ENCODE results near the gene FMN1.
"Not testable (repeated sequence)": the region's sequence is repeated elsewhere in the genome, so short reads cannot be mapped to it uniquely, and the experiment has no call there.

Gene FMN1

DNA sequence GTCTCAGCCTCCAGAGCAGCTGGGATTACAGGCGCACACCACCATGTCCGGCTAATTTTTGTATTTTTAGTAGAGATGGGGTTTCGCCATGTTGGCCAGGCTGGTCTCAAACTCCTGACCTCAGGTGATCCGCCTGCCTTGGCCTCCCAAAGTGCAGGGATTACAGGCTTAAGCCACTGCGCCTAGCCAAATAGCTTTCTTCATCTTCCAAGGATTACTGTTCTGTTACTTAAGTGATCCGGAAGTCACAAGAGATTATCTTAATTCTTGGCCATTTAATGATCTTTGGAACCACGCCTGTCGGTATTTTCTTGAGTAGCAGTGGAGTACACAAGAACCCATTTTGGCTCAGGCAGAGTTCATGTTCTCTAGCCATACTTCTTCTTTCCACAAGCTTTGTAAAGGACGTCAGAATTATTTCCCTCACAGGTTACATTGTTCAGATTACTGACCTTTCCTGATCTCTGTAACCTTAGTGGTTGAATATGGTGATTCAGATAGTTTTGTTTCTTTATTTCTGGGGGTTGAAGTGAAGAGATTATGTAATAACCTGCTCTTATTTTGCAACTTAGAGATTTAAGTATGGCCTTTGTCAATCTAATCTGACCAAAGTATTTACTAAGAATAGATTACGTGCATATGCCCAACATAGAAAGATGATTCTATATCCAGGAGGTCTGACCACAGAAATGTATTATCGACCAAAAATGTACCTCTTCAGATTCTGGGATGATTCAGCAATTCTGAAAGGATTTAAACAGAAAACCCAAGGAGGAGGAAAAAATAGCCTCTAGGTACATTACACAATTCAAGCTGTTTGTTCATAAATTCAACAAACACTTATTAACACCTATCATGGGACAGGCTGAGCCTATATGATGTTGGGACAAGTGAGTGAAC lies 344.5 kb downstream of the FMN1 start:
- Histone ChIP-seq H3K4me2 (ENCODE audit: low read length) (no peak overlapping the region), H4K8ac (ENCODE audit: low read depth, low read length) (no peak overlapping the region), H3K4me1 (ENCODE audit: control insufficient read depth in 1 of 2, insufficient read depth in 2 of 2, low read length in 2 of 2) (peaks cover 0 to 2% of the 10 kb centered on the region in 2 experiments), H3K79me1 (ENCODE audit: low read length) (peaks cover 4% of the 10 kb centered on the region), H3K9me3 (ENCODE audit: insufficient read depth, low read depth, low read length) (no peaks in the 10 kb centered on the region), H3K9ac (ENCODE audit: low read length) (no peak overlapping the region), H3K27me3 (ENCODE audit: insufficient read depth, low read length) (no peaks in the 10 kb centered on the region), H3K79me2 (ENCODE audit: control insufficient read depth, insufficient read depth, low read length, poor library complexity) (no peaks in the 10 kb centered on the region), H3K36me3 (ENCODE audit: control insufficient read depth in 1 of 2, insufficient read depth in 2 of 2, low read length in 2 of 2) (no peaks in the 10 kb centered on the region), H3K4me3 (ENCODE audit: low read depth, low read length) (no peak overlapping the region), H3K14ac (ENCODE audit: low read length) (no peak overlapping the region), H4K12ac (ENCODE audit: low read depth, low read length) (no peak overlapping the region), H3K23ac (ENCODE audit: low read length) (no peak overlapping the region), H2BK12ac (ENCODE audit: low read length) (no peak overlapping the region), H4K91ac (ENCODE audit: low read depth, low read length) (no peak overlapping the region), H3K27ac (ENCODE audit: low read depth, low read length) (no peak overlapping the region), H3K4ac (ENCODE audit: low read depth, low read length) (no peak overlapping the region), H2AFZ (ENCODE audit: insufficient read depth, low read length, poor library complexity) (no peak overlapping the region), H2BK5ac (ENCODE audit: low read depth, low read length, poor library complexity) (no peak overlapping the region), H2BK120ac (ENCODE audit: insufficient read depth, low read length, poor library complexity) (no peak overlapping the region), H3K18ac (ENCODE audit: low read length) (no peak overlapping the region), H2AK5ac (ENCODE audit: low read length) (no peak overlapping the region)
- peak; percentile 41 to 99 for DNase-seq
- WGBS (ENCODE audit: extremely low coverage, insufficient coverage, insufficient read length): no CpG with 5 or more reads among the region's 11 CpGs

DNA sequence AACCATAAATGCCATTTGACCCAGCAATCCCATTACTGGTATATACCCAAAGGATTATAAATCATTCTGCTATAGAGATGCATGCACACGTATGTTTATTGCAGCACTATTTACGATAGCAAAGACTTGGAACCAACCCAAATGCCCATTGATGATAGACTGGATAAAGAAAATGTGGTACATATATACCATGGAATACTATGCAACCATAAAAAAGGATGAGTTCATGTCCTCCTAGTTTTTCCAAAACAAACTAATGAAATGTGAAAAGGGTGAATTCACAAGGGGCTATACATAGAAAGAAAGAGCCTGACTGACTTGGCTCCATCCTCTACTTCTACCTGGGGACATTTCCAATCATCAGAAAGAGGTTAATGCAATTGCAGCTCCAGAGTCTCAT lies 347.8 kb downstream of the FMN1 start:
- H3K4me3 ChIP-seq (ENCODE audit: low read depth, low read length); H3K27ac ChIP-seq (ENCODE audit: low read depth, low read length); H3K79me1 ChIP-seq (ENCODE audit: low read length); H2AFZ ChIP-seq (ENCODE audit: insufficient read depth, low read length, poor library complexity); H3K14ac ChIP-seq (ENCODE audit: low read length); H2BK5ac ChIP-seq (ENCODE audit: low read depth, low read length, poor library complexity); H3K4me1 ChIP-seq (ENCODE audit: control insufficient read depth in 1 of 2, insufficient read depth in 2 of 2, low read length in 2 of 2); H3K4ac ChIP-seq (ENCODE audit: low read depth, low read length); H3K27me3 ChIP-seq (ENCODE audit: insufficient read depth, low read length); H3K36me3 ChIP-seq (ENCODE audit: control insufficient read depth in 1 of 2, insufficient read depth in 2 of 2, low read length in 2 of 2); H2BK120ac ChIP-seq (ENCODE audit: insufficient read depth, low read length, poor library complexity); H2BK12ac ChIP-seq (ENCODE audit: low read length); H2AK5ac ChIP-seq (ENCODE audit: low read length); H4K8ac ChIP-seq (ENCODE audit: low read depth, low read length); DNase-seq; H3K9me3 ChIP-seq (ENCODE audit: insufficient read depth, low read depth, low read length); H4K91ac ChIP-seq (ENCODE audit: low read depth, low read length); H3K4me2 ChIP-seq (ENCODE audit: low read length); H3K18ac ChIP-seq (ENCODE audit: low read length); H3K79me2 ChIP-seq (ENCODE audit: control insufficient read depth, insufficient read depth, low read length, poor library complexity); H3K9ac ChIP-seq (ENCODE audit: low read length); H3K23ac ChIP-seq (ENCODE audit: low read length); H4K12ac ChIP-seq (ENCODE audit: low read depth, low read length): not testable (repeated sequence)
- no CpG with 5 or more reads among the region's 2 CpGs for WGBS (ENCODE audit: extremely low coverage, insufficient coverage, insufficient read length)

DNA sequence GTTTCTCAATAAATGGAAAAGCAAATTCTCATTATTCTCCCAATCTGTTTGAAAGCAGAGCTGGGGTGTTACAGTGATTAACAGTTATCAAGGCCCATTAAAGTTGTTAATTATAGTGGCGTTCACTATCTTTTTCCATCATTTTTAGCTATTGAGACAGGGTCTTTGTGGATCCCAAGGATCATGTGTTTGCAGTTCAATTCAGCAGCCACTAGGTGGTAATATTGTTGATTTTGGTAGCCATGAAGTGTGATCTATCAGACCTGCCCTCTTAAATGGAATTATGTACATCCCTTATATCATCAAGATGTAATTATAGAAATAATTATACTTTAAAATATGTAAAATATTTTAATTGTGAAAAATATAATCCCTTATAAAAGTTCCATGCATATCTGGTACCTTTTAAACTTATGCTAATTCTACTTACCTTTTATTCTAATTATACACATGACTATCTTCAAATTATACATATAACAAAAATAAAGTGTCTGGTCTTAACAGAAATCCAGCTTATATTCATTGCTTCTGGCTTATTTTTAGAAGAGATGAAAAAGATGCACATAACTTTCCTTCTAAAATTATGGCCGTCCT lies 350.3 kb downstream of the FMN1 start:
- no peak overlapping the region for H3K4me3 ChIP-seq (ENCODE audit: low read depth, low read length)
- H3K18ac ChIP-seq (ENCODE audit: low read length): no peak overlapping the region
- DNase-seq: peak in 1 of 2 donors; percentile 58
- no peak overlapping the region for H3K4me2 ChIP-seq (ENCODE audit: low read length)
- H3K9ac ChIP-seq (ENCODE audit: low read length): no peak overlapping the region
- peaks cover 2% of the 10 kb centered on the region for H3K79me2 ChIP-seq (ENCODE audit: control insufficient read depth, insufficient read depth, low read length, poor library complexity)
- H2AFZ ChIP-seq (ENCODE audit: insufficient read depth, low read length, poor library complexity): no peak overlapping the region
- H3K79me1 ChIP-seq (ENCODE audit: low read length): no peaks in the 10 kb centered on the region
- no peaks in the 10 kb centered on the region for H3K27me3 ChIP-seq (ENCODE audit: insufficient read depth, low read length)
- no CpG with 5 or more reads among the region's 2 CpGs for WGBS (ENCODE audit: extremely low coverage, insufficient coverage, insufficient read length)
- H2BK120ac ChIP-seq (ENCODE audit: insufficient read depth, low read length, poor library complexity): no peak overlapping the region
- H4K91ac ChIP-seq (ENCODE audit: low read depth, low read length): no peak overlapping the region
- no peak overlapping the region for H3K14ac ChIP-seq (ENCODE audit: low read length)
- H3K4me1 ChIP-seq (ENCODE audit: control insufficient read depth in 1 of 2, insufficient read depth in 2 of 2, low read length in 2 of 2): no peaks in the 10 kb centered on the region
- H3K27ac ChIP-seq (ENCODE audit: low read depth, low read length): no peak overlapping the region
- H2AK5ac ChIP-seq (ENCODE audit: low read length): no peak overlapping the region
- H3K4ac ChIP-seq (ENCODE audit: low read depth, low read length): no peak overlapping the region
- H3K9me3 ChIP-seq (ENCODE audit: insufficient read depth, low read depth, low read length): no peaks in the 10 kb centered on the region
- no peak overlapping the region for H4K12ac ChIP-seq (ENCODE audit: low read depth, low read length)
- no peak overlapping the region for H4K8ac ChIP-seq (ENCODE audit: low read depth, low read length)
- H2BK12ac ChIP-seq (ENCODE audit: low read length): no peak overlapping the region
- no peak overlapping the region for H2BK5ac ChIP-seq (ENCODE audit: low read depth, low read length, poor library complexity)
- no peak overlapping the region for H3K23ac ChIP-seq (ENCODE audit: low read length)
- H3K36me3 ChIP-seq (ENCODE audit: control insufficient read depth in 1 of 2, insufficient read depth in 2 of 2, low read length in 2 of 2): no peaks in the 10 kb centered on the region

DNA sequence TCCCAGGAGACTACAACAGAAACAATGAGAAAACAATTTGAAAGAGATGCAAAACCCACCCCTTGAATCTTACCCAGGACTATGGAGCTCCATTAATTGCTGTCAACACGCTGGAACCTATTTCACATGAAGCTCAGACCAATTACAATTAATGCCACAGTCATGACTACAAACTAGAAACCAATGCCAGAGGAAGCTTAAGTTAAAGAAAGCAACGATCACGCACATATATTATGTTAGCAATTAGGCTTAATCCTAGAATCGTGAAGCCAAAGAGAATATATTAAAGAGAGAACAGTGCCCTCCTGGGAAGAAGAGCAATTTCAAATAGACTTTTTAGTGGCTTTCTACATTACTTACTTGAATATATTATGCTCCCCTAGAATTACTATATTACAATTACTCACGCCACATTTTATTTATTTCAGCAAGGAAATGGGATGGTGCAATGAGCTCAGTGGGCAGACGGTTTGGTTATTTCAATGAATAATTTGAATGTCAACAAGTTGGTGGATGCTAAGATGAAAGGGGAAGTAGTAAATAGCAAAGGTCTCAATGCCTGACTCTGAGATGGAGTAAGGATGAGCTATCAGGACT lies 351.2 kb downstream of the FMN1 start:
- DNase-seq: no peak
- no peak overlapping the region for H3K14ac ChIP-seq (ENCODE audit: low read length)
- no peak overlapping the region for H3K18ac ChIP-seq (ENCODE audit: low read length)
- no peaks in the 10 kb centered on the region for H3K36me3 ChIP-seq (ENCODE audit: control insufficient read depth in 1 of 2, insufficient read depth in 2 of 2, low read length in 2 of 2)
- no peak overlapping the region for H2BK120ac ChIP-seq (ENCODE audit: insufficient read depth, low read length, poor library complexity)
- peaks cover 1% of the 10 kb centered on the region for H3K9me3 ChIP-seq (ENCODE audit: insufficient read depth, low read depth, low read length)
- no peak overlapping the region for H2AK5ac ChIP-seq (ENCODE audit: low read length)
- H3K27me3 ChIP-seq (ENCODE audit: insufficient read depth, low read length): no peaks in the 10 kb centered on the region
- H2BK5ac ChIP-seq (ENCODE audit: low read depth, low read length, poor library complexity): no peak overlapping the region
- no peak overlapping the region for H4K8ac ChIP-seq (ENCODE audit: low read depth, low read length)
- no peak overlapping the region for H4K91ac ChIP-seq (ENCODE audit: low read depth, low read length)
- H3K79me2 ChIP-seq (ENCODE audit: control insufficient read depth, insufficient read depth, low read length, poor library complexity): peaks cover 2% of the 10 kb centered on the region
- H3K4ac ChIP-seq (ENCODE audit: low read depth, low read length): no peak overlapping the region
- no peak overlapping the region for H3K4me2 ChIP-seq (ENCODE audit: low read length)
- H2AFZ ChIP-seq (ENCODE audit: insufficient read depth, low read length, poor library complexity): no peak overlapping the region
- H3K4me3 ChIP-seq (ENCODE audit: low read depth, low read length): no peak overlapping the region
- H3K79me1 ChIP-seq (ENCODE audit: low read length): no peaks in the 10 kb centered on the region
- H3K9ac ChIP-seq (ENCODE audit: low read length): no peak overlapping the region
- H3K27ac ChIP-seq (ENCODE audit: low read depth, low read length): no peak overlapping the region
- no peak overlapping the region for H2BK12ac ChIP-seq (ENCODE audit: low read length)
- no CpG with 5 or more reads among the region's 6 CpGs for WGBS (ENCODE audit: extremely low coverage, insufficient coverage, insufficient read length)
- H3K4me1 ChIP-seq (ENCODE audit: control insufficient read depth in 1 of 2, insufficient read depth in 2 of 2, low read length in 2 of 2): no peaks in the 10 kb centered on the region
- no peak overlapping the region for H4K12ac ChIP-seq (ENCODE audit: low read depth, low read length)
- H3K23ac ChIP-seq (ENCODE audit: low read length): no peak overlapping the region
